HG03045 (cell line): ENCODE data around the gene TSPAN19.
A peak's percentile ranks its signal among the peaks of the same experiment; 100 is the strongest.
"Not testable (repeated sequence)": the region's sequence is repeated elsewhere in the genome, so short reads cannot be mapped to it uniquely, and the experiment has no call there.

Experiments used
- ATAC-seq: cut with Tn5 transposase; IDR thresholded peaks from one replicate; pipeline ENCODE4 v1.9.1; 2021; ENCODE audit warnings: mild to moderate bottlenecking, moderate library complexity; ENCODE audit not compliant: unreplicated experiment

The TSPAN19 gene

DNA sequence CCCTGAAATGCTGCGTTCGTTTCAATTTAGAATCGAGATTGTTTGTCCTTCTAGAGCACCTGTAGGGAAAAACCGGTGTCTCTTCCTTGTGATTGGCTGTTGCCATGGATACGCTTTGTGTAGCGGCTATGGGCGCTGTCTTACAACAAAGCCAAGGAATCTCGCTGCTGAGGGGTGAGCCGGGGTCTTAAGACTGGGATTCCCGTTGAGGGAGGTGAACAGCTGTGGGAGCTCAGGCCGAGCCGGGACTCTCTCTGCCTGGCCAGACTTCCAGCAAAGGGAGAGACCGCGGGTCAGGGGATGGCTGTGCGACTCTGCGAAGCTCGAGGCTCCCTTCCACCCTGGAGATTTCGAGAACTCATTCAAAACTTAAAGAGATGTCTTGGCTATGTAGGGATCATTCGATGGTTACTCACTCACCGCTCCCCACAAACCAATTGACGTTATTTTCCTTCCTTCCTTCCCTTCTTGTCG, at the start of gene TSPAN19, which contains the start of gene LRRIQ1:
TSS of gene TSPAN19 (minus strand) at position 44 of the 474 bp plus-strand sequence. CDS start 6,331 bp downstream, outside the sequence.
TSS of gene LRRIQ1 (plus strand) at position 118 of the 474 bp plus-strand sequence. CDS start 1,826 bp downstream, outside the sequence.
- ATAC-seq, result peak; percentile 97

GRCh38 chr12:85085066-85085465, 49.0 kb upstream of the TSPAN19 start:
- no peak for ATAC-seq

DNA sequence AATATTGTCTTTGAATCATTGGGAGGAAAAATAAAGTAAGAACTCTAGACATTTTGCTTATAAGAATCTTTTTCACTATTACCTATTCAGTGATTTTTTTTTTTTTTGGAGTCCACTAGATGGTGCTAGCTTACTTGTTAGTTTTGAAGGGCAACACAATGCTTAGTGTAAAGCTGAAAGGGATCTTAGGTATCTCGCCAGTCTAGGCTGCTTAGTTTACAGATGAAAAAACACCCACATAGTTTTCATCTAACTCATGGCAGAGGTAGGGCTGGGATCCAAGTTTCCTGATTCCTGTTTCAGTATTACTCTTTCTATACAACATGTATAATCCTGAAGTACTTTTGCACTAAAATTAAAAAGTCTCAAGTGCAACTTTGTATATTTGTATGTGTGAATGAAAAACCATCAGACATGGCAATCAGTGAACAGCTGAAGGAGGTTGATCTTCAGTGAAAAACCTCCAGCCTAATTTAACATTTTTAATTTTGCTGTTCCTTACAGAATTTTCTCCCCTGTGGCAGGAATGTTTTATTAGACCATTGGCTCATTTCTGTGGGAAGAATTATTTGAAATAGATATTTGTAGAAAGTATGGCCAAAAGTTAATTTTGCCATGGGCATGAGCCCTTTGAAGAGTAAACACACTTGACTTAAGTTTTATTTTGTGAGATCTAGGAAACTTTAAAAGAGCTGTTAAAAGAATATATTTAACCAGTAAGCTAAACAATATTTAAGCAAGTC, 40.8 kb upstream of the TSPAN19 start:
- ATAC-seq, result no peak

- no peak for ATAC-seq
Measured at GRCh38 chr12:85072826-85073225, 36.7 kb upstream of the TSPAN19 start.

GRCh38 chr12:85065837-85066482, 29.9 kb upstream of the TSPAN19 start:
- no peak for ATAC-seq

DNA sequence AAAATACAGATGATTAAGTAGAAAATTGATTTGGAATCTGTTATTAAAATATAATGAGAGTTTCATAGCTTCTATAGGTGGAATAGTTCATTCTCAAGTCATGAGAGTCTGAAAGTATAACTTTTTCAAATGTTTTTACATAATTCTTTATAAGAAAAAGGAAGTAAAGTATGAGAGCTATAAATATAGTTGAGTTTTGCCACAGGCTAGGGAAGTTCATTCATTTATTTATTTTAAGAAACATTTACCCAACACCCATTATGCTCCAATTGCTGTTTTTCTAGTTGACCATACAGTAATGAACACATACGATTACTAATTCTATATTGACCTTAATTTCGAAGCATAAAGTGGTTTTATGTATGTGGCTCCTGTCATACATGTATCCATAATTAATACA, 24.8 kb upstream of the TSPAN19 start:
- no peak for ATAC-seq

- ATAC-seq, result no peak
Measured at GRCh38 chr12:85059594-85059993, 23.5 kb upstream of the TSPAN19 start.

GRCh38 chr12:85058339-85058738, 22.3 kb upstream of the TSPAN19 start:
- no peak for ATAC-seq

DNA sequence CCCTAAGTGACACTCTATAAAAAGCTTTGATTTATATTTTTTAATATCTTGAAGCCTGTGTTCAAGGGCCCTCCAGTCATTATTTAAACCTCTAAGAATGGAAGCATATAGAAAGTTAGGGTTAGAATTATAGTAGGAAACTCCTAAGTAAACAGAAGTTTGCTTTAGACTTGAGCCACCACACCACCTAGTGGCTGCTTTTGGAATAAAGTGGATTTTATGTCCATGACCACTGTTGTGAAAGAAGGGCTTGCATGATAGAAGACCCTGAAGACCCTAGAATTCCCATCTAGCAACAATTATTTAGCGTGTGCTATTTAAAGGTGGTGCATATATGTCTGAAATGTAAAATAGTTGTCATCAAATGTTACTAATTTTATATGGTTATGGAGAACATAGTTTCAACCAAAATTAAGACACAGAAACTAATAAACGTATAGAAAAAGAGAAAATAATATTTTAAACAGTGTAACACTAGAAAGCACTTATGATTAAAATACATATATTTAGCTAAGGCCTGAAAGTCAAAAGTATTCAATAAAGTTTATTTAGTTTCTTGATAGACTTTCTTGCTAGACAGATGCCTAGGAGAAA, 21.4 kb upstream of the TSPAN19 start:
- peak; percentile 79 for ATAC-seq

DNA sequence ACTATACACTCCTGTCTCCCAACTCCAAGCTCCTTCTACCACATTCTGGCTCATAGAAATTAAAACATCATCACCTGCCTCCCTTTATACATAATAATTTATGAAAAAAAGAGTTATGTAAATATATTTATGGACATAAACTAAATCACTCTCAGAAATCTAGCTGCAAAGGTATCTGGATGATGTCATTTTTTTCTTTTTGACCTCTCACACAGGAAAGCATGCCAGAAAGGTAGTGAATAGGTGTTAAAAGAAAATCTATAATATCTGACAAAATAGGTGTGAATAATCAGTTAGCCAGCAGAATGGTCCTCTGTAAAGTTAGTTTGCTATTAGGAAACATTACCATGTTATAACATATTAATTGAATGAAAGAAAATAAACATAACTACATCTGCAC, 7.8 kb upstream of the TSPAN19 start:
- no peak for ATAC-seq

DNA sequence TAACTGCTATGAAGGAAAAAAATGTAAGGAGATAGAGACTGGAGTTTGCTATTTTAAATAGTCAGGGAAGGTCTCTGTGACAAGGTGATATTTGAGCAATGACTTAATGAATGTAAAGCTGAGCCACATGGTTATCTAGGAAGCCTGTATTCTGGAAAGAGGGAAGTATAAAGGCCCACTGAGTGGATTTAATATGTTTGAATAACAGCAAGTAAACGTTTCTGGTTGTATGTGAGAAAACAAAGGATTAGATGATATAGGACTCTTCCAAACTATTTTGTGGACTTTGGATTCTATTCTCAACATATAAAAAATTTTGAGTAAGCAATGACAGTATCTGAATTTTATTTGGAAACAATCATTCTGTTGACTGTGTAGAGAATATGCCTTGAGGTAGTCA, 5.3 kb upstream of the TSPAN19 start:
- no peak for ATAC-seq

DNA sequence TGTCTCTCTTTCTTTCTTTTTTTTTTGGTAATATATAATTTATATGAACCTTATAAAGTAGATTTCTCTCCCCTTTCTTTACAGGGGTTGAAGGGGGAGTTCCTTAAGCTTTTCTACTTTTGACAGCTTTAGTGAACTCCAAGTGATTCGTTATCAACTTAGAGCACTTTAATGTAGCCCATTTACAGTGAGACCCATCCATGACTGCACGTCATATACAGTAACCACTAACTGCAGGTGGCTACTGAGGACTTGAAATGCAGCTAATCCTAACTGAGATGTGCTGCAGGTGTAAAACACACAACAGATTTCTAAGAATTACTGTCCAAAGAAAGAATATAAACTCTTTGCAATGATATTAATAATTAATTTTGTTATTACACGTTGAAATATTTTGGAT, 656 bp upstream of the TSPAN19 start:
- ATAC-seq, result no peak

DNA sequence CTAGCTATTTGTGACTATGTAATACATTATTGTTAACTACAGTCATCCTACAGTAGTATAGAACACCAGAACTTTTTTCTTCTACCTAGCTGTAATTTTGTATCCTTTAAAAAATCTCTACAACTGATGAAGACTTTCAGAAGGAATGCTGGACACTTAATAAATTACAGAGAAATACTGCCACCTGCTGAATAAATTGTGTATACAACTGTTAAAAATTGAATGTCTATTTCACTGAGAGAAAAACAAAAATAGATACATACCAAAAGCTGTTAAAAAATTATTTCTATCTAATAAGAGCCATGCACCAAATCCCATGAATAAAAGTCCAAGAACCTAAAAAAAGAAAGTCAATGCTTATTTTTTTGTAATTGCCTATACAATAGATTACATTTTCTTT, 6.6 kb downstream of the TSPAN19 start:
- no peak for ATAC-seq

- ATAC-seq, result no peak
Measured at GRCh38 chr12:85018098-85018497, 18.0 kb downstream of the TSPAN19 start.

GRCh38 chr12:85017618-85018017, 18.5 kb downstream of the TSPAN19 start:
- no peak for ATAC-seq

- ATAC-seq, result no peak
Measured at GRCh38 chr12:85017133-85017532, 18.9 kb downstream of the TSPAN19 start.

- ATAC-seq, result no peak
Measured at GRCh38 chr12:85016413-85016812, 19.7 kb downstream of the TSPAN19 start.

DNA sequence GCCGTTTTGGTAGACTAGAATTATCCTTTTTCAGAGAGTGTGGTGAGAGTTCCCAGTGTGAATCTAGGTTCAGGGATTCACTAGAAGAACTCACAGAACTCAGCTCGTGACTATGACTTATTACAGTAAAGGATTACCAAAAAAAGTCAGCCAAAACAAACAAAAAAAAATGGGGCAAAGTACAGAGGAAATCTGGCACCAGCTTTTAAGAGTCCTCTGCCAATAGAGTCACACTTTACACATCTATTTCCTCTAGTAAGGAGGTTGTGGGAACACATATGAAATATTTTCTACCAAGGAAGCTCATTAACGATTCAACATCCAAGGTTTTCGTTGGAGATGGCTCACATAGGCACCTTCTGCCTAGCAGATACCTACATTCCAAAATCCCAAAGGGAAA, 28.2 kb downstream of the TSPAN19 start:
- no peak for ATAC-seq

DNA sequence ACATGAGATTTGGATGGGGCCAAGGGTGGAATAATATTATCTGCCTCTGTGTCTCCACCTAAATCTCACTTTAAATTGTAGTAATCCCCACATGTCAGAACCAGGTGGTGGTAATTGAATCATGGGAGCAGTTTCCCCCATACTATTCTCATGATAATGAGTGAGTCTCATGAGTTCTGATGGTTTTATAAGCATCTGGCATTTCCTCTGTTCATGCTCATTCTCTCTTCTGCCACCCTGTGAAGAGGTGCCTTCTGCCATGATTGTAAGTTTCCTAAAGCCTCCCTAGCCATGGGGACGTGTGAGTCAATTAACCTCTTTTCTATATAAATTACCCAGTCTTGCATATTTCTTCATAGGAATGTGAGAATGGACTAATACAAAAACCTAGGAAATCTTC, 29.9 kb downstream of the TSPAN19 start:
- no peak for ATAC-seq

- ATAC-seq, result no peak
Measured at GRCh38 chr12:85005615-85006014, 30.5 kb downstream of the TSPAN19 start.

DNA sequence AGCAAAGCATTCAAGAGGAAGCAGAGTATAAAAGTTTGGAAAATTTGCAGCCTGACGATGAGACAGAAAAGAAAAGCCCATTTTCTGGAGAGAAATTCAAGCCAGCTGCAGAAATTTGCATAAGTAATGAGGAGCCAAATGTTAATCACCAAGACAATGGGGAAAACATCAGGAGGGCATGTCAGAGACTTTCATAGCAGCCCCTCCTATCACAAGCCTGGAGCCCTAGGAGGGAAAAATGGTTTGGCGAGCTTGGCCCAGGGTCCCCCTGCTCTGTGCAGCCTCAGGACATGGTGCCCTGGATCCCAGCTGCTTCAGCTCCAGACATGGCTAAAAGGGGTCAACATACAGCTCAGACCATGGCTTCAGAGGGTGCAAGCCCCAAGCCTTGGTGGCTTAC, 31.0 kb downstream of the TSPAN19 start:
- ATAC-seq, result not testable (repeated sequence)

DNA sequence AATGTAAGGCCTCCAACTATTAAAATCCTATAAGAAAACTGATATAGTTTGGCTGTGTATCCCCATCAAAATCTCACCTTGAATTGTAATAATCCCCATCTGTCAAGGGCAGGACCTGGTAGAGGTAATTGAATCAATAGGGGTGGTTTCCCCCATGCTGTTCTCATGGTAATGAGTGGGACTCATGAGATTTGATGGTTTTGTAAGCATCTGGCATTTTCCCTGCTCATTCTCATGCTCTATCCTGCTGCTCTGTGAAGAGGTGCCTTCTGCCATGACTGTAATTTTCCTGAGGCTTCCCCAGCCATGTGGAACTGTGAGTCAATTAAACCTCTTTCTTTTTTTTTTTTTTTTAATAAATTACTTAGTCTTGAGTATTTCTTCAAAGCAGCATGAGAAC, 31.9 kb downstream of the TSPAN19 start:
- no peak for ATAC-seq
